T-helper 17 cell (primary cell): ENCODE measurements around the gene APBA3. TPM values are rescaled to one million over a fixed set of nuclear protein-coding genes. Genes with fewer than 3 reads are reported as not detected.

Experiments
- ATAC-seq: fragments of 150-1000 bp; cut with Tn5 transposase; 2 replicates; pipeline ENCODE4 v1.10.0; 2021; ENCODE audit warnings: mild to moderate bottlenecking, moderate library complexity
- DNase-seq, 3 donors: peaks; one replicate each; pipeline versions ENCODE4 v3.0.0 to v3.0.0-alpha.2; 2020 to 2021
- H3K9me3 ChIP-seq: one replicate; pipeline ENCODE4 v1.7.0; 2013; ENCODE audit warnings: low read length, mild to moderate bottlenecking; ENCODE audit not compliant: control insufficient read depth, poor library complexity, severe bottlenecking
- H3K27ac Mint-ChIP-seq: one replicate; pipeline ENCODE4 v1.8.0; 2022; ENCODE audit warnings: mild to moderate bottlenecking, moderate library complexity, mixed read lengths
- H3K27me3 Mint-ChIP-seq: one replicate; pipeline ENCODE4 v1.8.0; 2022; ENCODE audit warnings: mixed read lengths
- H3K36me3 Mint-ChIP-seq: one replicate; pipeline ENCODE4 v1.8.0; 2022; ENCODE audit warnings: low read depth, mixed read lengths
- H3K4me1 Mint-ChIP-seq: one replicate; pipeline ENCODE4 v1.8.0; 2022; ENCODE audit warnings: mild to moderate bottlenecking, mixed read lengths
- H3K4me3 Mint-ChIP-seq: one replicate; pipeline ENCODE4 v1.8.0; 2022; ENCODE audit warnings: mild to moderate bottlenecking, moderate library complexity, mixed read lengths
- total RNA-seq, 4 donors: library from RNA in 2 of 4; stranded (reverse) in 2 of 4; gene quantifications; one replicate each; pipeline ENCODE4 v1.2.3 and lab custom pipeline; 2022 to 2026

APBA3 gene
- total RNA-seq, 2 donors from 2014 or later, result 71.9 to 75.1 TPM

DNA sequence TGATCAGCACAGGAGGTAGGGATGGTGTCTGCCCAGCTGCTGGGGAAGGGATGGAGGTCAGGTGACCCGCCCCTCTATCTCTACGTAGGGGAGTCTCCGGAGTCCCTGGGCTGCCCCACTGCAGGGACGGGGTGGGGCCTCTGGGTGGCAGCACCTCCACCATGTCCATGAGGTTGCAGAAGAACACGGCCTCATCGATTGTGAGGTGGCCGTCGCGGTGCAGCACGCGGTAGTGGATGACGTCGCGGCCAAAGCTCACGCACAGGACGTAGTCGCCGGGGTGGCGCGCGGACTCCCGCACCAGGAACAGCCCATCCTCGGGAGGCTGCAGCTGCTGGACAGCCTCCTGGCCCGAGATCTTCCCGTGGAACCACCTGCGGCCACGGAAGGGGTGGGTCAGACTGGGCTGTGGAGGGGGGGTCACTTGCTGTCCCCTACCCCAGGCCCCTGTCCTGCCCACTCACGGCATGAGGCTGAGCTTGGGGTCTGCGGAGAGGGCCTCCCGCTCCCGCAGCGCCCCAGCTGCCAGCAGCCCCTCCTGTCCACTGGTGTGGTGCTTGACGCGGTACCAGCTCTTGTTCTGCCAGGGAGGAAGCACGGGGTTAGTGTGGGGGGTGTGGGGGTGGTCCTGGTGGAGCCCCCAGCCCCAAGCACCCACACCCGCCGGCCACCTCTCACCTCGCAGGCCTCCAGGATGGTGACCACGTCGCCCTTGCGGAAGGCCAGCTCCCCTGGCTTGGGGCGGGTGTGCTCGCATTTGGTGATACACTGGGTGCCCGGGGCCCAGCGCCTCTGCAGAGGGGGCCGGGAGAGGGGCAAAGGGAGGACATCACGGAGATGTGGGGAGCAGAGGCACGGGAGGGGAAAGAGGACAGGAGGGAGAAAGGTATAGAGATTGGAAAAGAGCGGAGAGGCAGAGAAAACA lies 22.4 kb upstream of the APBA3 start:
- DNase-seq (no peak), ATAC-seq (peak; percentile 56)
- Mint-ChIP-seq H3K27ac (no peak overlapping the region), H3K27me3 (no peaks in the 10 kb centered on the region), H3K4me1 (peaks cover 2% of the 10 kb centered on the region), H3K36me3 (no peaks in the 10 kb centered on the region), H3K4me3 (peak overlapping the region; percentile 83)
- H3K9me3 ChIP-seq, result peaks cover 3% of the 10 kb centered on the region

GRCh38 chr19:3782903-3783302 lies 21.4 kb upstream of the APBA3 start:
- no peak for DNase-seq
- H3K27ac Mint-ChIP-seq, result no peak overlapping the region
- H3K4me3 Mint-ChIP-seq, result no peak overlapping the region
- peaks cover 3% of the 10 kb centered on the region for H3K9me3 ChIP-seq
- H3K27me3 Mint-ChIP-seq, result no peaks in the 10 kb centered on the region
- ATAC-seq, result no peak
- no peaks in the 10 kb centered on the region for H3K36me3 Mint-ChIP-seq
- peaks cover 2% of the 10 kb centered on the region for H3K4me1 Mint-ChIP-seq

GRCh38 chr19:3782330-3782729 lies 20.8 kb upstream of the APBA3 start:
- no peak overlapping the region for H3K4me3 Mint-ChIP-seq
- ATAC-seq, result no peak
- peaks cover 3% of the 10 kb centered on the region for H3K9me3 ChIP-seq
- H3K36me3 Mint-ChIP-seq, result no peaks in the 10 kb centered on the region
- H3K27ac Mint-ChIP-seq, result no peak overlapping the region
- no peak for DNase-seq
- H3K4me1 Mint-ChIP-seq, result peaks cover 2% of the 10 kb centered on the region
- H3K27me3 Mint-ChIP-seq, result no peaks in the 10 kb centered on the region

GRCh38 chr19:3781603-3782002 lies 20.1 kb upstream of the APBA3 start:
- H3K4me3 Mint-ChIP-seq, result no peak overlapping the region
- H3K4me1 Mint-ChIP-seq, result peaks cover 2% of the 10 kb centered on the region
- DNase-seq, result no peak
- no peak overlapping the region for H3K27ac Mint-ChIP-seq
- no peaks in the 10 kb centered on the region for H3K27me3 Mint-ChIP-seq
- ATAC-seq, result no peak
- no peaks in the 10 kb centered on the region for H3K36me3 Mint-ChIP-seq
- H3K9me3 ChIP-seq, result peaks cover 3% of the 10 kb centered on the region

DNA sequence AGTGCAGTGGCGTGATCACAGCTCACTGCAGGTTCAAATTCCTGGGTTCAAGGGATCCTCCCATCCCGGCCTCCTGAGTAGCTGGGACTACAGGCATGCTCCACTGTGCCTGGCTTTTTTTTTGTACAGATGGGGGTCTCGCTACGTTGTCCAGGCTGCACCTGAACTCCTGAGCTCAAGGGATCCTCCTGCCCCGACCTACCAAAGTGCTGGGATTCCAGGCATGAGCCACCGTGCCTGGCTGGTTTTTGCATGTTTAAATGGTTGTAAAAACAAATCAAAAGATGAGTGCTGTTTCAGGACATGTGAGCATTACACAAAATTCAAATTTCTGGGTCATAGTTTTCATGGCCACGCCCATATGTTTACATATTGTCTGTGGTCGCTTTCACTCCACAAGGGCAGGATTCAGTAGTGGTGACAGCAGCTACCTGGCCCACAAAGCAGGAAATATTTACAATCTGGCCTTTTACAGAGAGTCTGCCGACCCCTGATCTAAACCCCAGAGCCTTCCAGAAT lies 19.4 kb upstream of the APBA3 start:
- no peak overlapping the region for H3K4me3 Mint-ChIP-seq
- no peak overlapping the region for H3K27ac Mint-ChIP-seq
- H3K27me3 Mint-ChIP-seq, result no peaks in the 10 kb centered on the region
- DNase-seq, result no peak
- H3K4me1 Mint-ChIP-seq, result peaks cover 2% of the 10 kb centered on the region
- no peaks in the 10 kb centered on the region for H3K36me3 Mint-ChIP-seq
- H3K9me3 ChIP-seq, result peaks cover 3% of the 10 kb centered on the region
- ATAC-seq, result peak; percentile 31

DNA sequence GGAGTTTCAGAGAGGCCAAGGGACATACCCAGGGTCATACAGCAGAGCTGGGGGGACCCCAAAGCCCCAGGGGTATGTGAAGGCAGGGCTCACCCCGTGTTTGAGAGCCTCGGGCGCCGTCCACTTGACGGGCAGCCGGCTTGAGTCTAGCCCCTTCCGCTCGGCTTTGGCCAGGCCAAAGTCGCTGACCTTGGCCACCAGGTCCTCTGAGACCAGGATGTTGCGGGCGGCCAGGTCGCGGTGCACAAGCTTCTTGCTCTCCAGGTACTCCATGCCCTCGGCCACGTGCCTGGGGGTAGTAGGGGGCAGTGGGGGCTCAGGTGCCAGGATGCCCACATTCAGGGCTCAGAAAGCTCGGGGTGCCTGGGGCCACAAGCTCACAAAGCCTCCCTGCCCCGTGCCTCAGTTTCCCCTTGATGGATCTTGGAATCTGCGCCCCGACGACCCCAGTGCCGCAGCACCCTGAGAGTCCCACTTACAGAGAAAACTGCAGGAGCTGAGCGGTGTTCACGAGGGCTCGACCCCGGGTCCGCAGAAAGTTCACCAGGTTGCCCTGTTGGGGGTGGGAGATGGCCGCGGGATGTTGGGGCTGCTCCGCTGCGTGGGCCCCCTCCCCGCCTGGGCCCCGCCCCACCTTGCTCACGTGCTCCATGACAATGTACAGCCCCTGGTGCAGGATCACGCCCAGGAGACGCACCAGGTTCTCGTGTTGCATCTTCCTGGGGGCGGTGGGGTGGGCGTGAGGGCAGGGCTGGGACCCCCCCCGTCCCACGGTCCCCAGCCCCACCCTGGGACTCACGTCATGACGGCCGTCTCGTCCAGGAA lies 17.6 kb upstream of the APBA3 start:
- DNase-seq (no peak), ATAC-seq (no peak)
- Mint-ChIP-seq H3K4me1 (no peaks in the 10 kb centered on the region), H3K27me3 (no peaks in the 10 kb centered on the region), H3K27ac (no peak overlapping the region), H3K36me3 (no peaks in the 10 kb centered on the region), H3K4me3 (no peak overlapping the region)
- peaks cover 3% of the 10 kb centered on the region for H3K9me3 ChIP-seq

GRCh38 chr19:3778104-3778867 lies 16.8 kb upstream of the APBA3 start:
- H3K4me3 Mint-ChIP-seq, result no peak overlapping the region
- no peak for ATAC-seq
- DNase-seq, result no peak
- H3K4me1 Mint-ChIP-seq, result peaks cover 3% of the 10 kb centered on the region
- H3K27me3 Mint-ChIP-seq, result no peaks in the 10 kb centered on the region
- no peaks in the 10 kb centered on the region for H3K36me3 Mint-ChIP-seq
- peaks cover 3% of the 10 kb centered on the region for H3K9me3 ChIP-seq
- no peak overlapping the region for H3K27ac Mint-ChIP-seq

DNA sequence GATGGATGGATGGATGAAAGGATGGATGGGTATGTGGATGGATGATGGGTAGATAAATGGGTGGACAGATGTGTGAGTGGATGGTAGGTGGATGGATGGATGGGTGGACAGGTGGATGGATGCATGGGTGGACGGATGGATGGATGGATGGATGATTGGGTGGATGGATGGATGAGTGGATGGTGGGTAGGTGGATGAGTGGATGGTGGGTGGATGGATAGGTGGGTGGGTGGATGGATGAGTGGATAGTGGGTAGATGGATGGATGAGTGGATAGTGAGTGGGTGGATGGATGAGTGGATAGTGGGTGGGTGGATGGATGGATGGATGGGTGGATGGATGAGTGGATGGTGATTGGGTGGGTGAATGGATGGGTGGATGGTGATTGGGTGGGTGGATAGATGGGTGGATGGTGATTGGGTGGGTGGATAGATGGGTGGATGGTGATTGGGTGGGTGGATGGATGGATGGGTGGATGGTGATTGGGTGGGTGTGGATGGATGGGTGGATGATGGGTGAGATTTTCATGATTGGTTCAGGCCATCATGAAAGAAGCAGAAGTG lies 15.1 kb upstream of the APBA3 start:
- ATAC-seq, result no peak
- peaks cover 3% of the 10 kb centered on the region for H3K4me1 Mint-ChIP-seq
- no peak overlapping the region for H3K4me3 Mint-ChIP-seq
- H3K36me3 Mint-ChIP-seq, result no peaks in the 10 kb centered on the region
- H3K27me3 Mint-ChIP-seq, result no peaks in the 10 kb centered on the region
- no peak for DNase-seq
- no peak overlapping the region for H3K27ac Mint-ChIP-seq
- H3K9me3 ChIP-seq, result no peaks in the 10 kb centered on the region

DNA sequence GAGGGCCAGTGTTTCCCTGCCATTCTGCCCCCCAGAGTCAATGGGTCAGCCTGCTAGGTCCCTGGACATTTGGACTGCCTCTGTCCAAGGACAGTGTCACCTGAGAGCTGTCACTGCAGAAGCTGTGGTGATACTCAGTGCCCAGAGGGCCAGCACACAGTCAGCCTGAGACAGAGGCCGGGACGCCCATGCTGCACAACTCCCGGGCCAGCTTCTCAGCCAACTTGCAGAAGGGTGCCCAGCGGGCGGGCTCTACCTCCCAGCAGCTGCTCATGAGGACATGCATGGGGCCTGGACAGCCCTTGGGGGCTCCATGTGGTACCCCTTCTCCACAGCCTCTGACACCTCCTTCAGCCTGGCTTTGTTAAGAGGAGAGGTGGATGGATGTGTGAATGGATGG lies 14.3 kb upstream of the APBA3 start:
- no peaks in the 10 kb centered on the region for H3K27me3 Mint-ChIP-seq
- H3K36me3 Mint-ChIP-seq, result peaks cover 2% of the 10 kb centered on the region
- H3K4me1 Mint-ChIP-seq, result peaks cover 6% of the 10 kb centered on the region
- H3K4me3 Mint-ChIP-seq, result no peak overlapping the region
- no peak overlapping the region for H3K27ac Mint-ChIP-seq
- ATAC-seq (no peak), DNase-seq (no peak)
- H3K9me3 ChIP-seq, result no peaks in the 10 kb centered on the region

DNA sequence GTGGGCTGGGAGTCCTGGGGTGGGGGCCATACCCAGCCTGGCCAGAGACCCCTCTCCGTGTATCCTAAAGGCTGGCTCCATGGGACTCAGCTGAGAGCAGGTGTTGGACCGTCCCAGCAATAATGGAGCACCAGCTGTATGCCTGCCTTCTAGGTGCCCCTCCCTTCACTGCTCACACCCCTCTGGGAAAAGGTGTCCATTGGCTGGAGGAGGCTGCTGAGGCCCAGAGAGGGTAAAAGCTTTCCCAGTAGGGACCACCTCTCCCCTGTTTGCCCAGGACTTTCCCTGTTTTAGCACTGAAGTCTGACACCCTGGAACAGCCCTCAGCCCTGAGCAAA lies 13.9 kb upstream of the APBA3 start:
- peaks cover 2% of the 10 kb centered on the region for H3K36me3 Mint-ChIP-seq
- ATAC-seq (no peak), DNase-seq (no peak)
- H3K27ac Mint-ChIP-seq, result no peak overlapping the region
- peaks cover 6% of the 10 kb centered on the region for H3K4me1 Mint-ChIP-seq
- no peaks in the 10 kb centered on the region for H3K9me3 ChIP-seq
- no peaks in the 10 kb centered on the region for H3K27me3 Mint-ChIP-seq
- no peak overlapping the region for H3K4me3 Mint-ChIP-seq

GRCh38 chr19:3774621-3775373 lies 13.3 kb upstream of the APBA3 start:
- H3K9me3 ChIP-seq, result no peaks in the 10 kb centered on the region
- Mint-ChIP-seq H3K27me3 (no peaks in the 10 kb centered on the region), H3K4me3 (no peak overlapping the region), H3K36me3 (peaks cover 2% of the 10 kb centered on the region), H3K4me1 (peaks cover 6% of the 10 kb centered on the region), H3K27ac (no peak overlapping the region)
- no peak for DNase-seq
- ATAC-seq, result no peak

DNA sequence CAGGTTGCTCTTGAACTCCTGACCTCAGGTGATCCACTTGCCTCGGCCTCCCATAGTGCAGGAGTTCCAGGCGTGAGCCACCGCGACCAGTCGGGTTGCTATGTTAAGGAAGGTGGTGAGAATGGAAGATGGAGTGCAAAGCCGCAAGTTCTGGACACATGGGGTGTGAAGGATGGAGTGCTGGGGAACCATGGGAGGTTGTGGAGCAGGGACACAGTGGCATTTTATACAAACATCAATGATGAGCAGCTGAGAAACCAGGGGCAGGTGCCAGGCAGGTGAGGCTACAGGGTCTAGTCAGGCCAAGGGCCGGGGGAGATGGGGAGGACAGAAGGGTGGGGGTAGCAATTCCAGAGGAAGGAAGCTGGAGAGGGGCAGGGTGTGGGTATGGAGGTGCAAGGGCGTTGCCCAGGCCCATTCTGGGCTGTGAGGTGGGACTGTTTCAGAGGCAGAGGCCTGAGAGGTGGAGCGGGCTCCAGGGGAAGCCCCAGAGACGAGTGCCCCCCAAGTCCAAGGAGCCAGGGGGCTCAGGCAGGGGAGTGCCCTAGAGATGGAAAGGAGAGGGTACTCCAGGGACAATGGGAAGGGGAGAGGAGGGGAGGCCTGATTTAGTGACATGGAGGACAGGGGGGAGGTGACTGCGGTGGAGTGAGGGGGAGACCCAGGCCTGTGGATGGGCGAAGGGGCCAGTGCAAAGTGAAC lies 12.5 kb upstream of the APBA3 start:
- Mint-ChIP-seq H3K4me3 (no peak overlapping the region), H3K4me1 (peaks cover 7% of the 10 kb centered on the region), H3K27ac (peak overlapping the region; percentile 34), H3K27me3 (no peaks in the 10 kb centered on the region), H3K36me3 (peaks cover 2% of the 10 kb centered on the region)
- H3K9me3 ChIP-seq, result no peaks in the 10 kb centered on the region
- no peak for DNase-seq
- no peak for ATAC-seq
